ENCODE data around the gene SEPTIN14.

- TF ChIP-seq CTCF (conservative IDR thresholded peaks at IDR 0.05 in 1 of 2, IDR thresholded peaks at IDR 0.05 in 1 of 2; ENCODE audit: extremely low read depth in 1 of 2, insufficient read depth in 1 of 2, low read depth in 1 of 2, low read length in 2 of 2) (no peak), EZH2 (IDR thresholded peaks at IDR 0.05; ENCODE audit: borderline replicate concordance, low read length) (no peak)
Observed at GRCh38 chr7:55770778-55771177, 91.8 kb downstream of the SEPTIN14 start.

Measured in mammary epithelial cell (primary cell).